Measurements from ENCODE around the gene CTNND2.

The CTNND2 gene

GRCh38 chr5:11599499-11599898 lies 304.7 kb downstream of the CTNND2 start:
- no peak for DNase-seq (ENCODE audit: extremely low read depth in 1 of 2, low read depth in 1 of 2)

GRCh38 chr5:11596657-11597071 lies 307.6 kb downstream of the CTNND2 start:
- no peak for DNase-seq (ENCODE audit: extremely low read depth in 1 of 2, low read depth in 1 of 2)

- DNase-seq (ENCODE audit: extremely low read depth in 1 of 2, low read depth in 1 of 2), result no peak
Measured at GRCh38 chr5:11596185-11596584, 308.1 kb downstream of the CTNND2 start.

GRCh38 chr5:11595045-11595444 lies 309.2 kb downstream of the CTNND2 start:
- DNase-seq (ENCODE audit: extremely low read depth in 1 of 2, low read depth in 1 of 2), result no peak

GRCh38 chr5:11594021-11594420 lies 310.2 kb downstream of the CTNND2 start:
- no peak for DNase-seq (ENCODE audit: extremely low read depth in 1 of 2, low read depth in 1 of 2)

GRCh38 chr5:11590475-11590874 lies 313.8 kb downstream of the CTNND2 start:
- DNase-seq (ENCODE audit: extremely low read depth in 1 of 2, low read depth in 1 of 2), result no peak

GRCh38 chr5:11588803-11589202 lies 315.4 kb downstream of the CTNND2 start:
- DNase-seq (ENCODE audit: extremely low read depth in 1 of 2, low read depth in 1 of 2), result no peak

GRCh38 chr5:11584017-11584416 lies 320.2 kb downstream of the CTNND2 start:
- DNase-seq (ENCODE audit: extremely low read depth in 1 of 2, low read depth in 1 of 2), result no peak

- DNase-seq (ENCODE audit: extremely low read depth in 1 of 2, low read depth in 1 of 2), result no peak
Measured at GRCh38 chr5:11579351-11579750, 324.9 kb downstream of the CTNND2 start.

- no peak for DNase-seq (ENCODE audit: extremely low read depth in 1 of 2, low read depth in 1 of 2)
Measured at GRCh38 chr5:11574787-11575186, 329.5 kb downstream of the CTNND2 start.

GRCh38 chr5:11573140-11573992 lies 330.9 kb downstream of the CTNND2 start:
- DNase-seq (ENCODE audit: extremely low read depth in 1 of 2, low read depth in 1 of 2), result no peak

GRCh38 chr5:11564706-11565105 lies 339.5 kb downstream of the CTNND2 start:
- DNase-seq (ENCODE audit: extremely low read depth in 1 of 2, low read depth in 1 of 2), result no peak

GRCh38 chr5:11563822-11564221 lies 340.4 kb downstream of the CTNND2 start:
- DNase-seq (ENCODE audit: extremely low read depth in 1 of 2, low read depth in 1 of 2), result no peak

- no peak for DNase-seq (ENCODE audit: extremely low read depth in 1 of 2, low read depth in 1 of 2)
Measured at GRCh38 chr5:11560915-11561697, 343.1 kb downstream of the CTNND2 start.

GRCh38 chr5:11557063-11557462 lies 347.2 kb downstream of the CTNND2 start:
- DNase-seq (ENCODE audit: extremely low read depth in 1 of 2, low read depth in 1 of 2), result no peak

GRCh38 chr5:11555171-11555570 lies 349.1 kb downstream of the CTNND2 start:
- no peak for DNase-seq (ENCODE audit: extremely low read depth in 1 of 2, low read depth in 1 of 2)

GRCh38 chr5:11547730-11548129 lies 356.5 kb downstream of the CTNND2 start:
- no peak for DNase-seq (ENCODE audit: extremely low read depth in 1 of 2, low read depth in 1 of 2)

- DNase-seq (ENCODE audit: extremely low read depth in 1 of 2, low read depth in 1 of 2), result no peak
Measured at GRCh38 chr5:11547140-11547539, 357.1 kb downstream of the CTNND2 start.

GRCh38 chr5:11540112-11540511 lies 364.1 kb downstream of the CTNND2 start:
- DNase-seq (ENCODE audit: extremely low read depth in 1 of 2, low read depth in 1 of 2), result no peak

GRCh38 chr5:11531811-11532555 lies 372.3 kb downstream of the CTNND2 start:
- DNase-seq (ENCODE audit: extremely low read depth in 1 of 2, low read depth in 1 of 2), result no peak

GRCh38 chr5:11528720-11529119 lies 375.5 kb downstream of the CTNND2 start:
- DNase-seq (ENCODE audit: extremely low read depth in 1 of 2, low read depth in 1 of 2), result no peak
